Keratinocyte (primary cell): Measurements from ENCODE around the gene FCGR3B.
"Not testable (repeated sequence)": the region's sequence is repeated elsewhere in the genome, so short reads cannot be mapped to it uniquely, and the experiment has no call there.

Experiments
- EZH2 ChIP-seq: IDR thresholded peaks from one replicate; pipeline ENCODE4 v1.6.1; 2012; ENCODE audit warnings: inconsistent platforms, mild to moderate bottlenecking, low read length, moderate library complexity
- TF ChIP-seq, protein P1 (sequence below), 3 experiments: IDR thresholded peaks in 1 of 3; conservative IDR thresholded peaks in 1 of 3; optimal IDR thresholded peaks in 1 of 3; 2 replicates in 2 of 3; 3 replicates in 1 of 3; pipeline versions ENCODE3 to v1.5.1; 2011; ENCODE audit warnings: low read length in 3 of 3, mild to moderate bottlenecking in 3 of 3, moderate library complexity in 2 of 3, control low read depth in 1 of 3, inconsistent platforms in 1 of 3; ENCODE audit not compliant: insufficient read depth in 2 of 3; ENCODE audit errors: extremely low read depth in 1 of 3

DNA sequence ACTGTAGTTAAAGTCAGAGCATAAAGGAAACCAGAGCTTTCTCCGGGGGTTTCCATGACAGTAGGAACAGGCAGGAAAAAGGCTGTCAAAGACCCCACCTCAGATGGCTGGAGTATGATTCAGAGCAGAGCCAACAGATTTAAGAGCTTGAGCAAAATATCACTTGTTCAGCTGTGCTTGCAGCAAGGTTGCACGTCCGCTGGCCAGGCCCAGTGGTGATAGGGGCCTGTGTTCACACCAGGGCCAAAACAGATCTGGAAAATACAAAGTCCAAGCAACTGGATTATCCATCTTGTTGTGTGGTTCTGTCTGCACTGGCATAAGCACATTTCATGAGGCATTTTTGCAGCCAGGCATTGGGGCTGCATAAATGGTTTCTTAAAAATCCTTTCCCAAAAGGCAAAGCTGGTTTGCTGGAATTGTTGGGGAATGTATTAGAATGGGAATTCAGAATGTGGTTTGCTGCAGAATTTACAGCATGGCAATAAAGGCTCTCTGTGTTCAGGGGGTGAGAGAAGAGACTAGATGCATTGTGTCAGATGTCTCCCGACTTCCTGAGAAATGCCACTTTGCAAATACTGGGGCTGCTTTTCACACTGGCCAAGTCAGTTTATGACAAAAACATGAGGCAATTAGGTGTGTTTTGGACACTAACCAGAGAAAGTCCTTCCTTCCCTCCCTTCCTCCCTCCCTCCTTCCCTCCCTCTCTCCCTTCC is 36.5 kb downstream of the FCGR3B start:
- TF ChIP-seq EZH2, result not testable (repeated sequence)
- TF ChIP-seq, protein P1, sequence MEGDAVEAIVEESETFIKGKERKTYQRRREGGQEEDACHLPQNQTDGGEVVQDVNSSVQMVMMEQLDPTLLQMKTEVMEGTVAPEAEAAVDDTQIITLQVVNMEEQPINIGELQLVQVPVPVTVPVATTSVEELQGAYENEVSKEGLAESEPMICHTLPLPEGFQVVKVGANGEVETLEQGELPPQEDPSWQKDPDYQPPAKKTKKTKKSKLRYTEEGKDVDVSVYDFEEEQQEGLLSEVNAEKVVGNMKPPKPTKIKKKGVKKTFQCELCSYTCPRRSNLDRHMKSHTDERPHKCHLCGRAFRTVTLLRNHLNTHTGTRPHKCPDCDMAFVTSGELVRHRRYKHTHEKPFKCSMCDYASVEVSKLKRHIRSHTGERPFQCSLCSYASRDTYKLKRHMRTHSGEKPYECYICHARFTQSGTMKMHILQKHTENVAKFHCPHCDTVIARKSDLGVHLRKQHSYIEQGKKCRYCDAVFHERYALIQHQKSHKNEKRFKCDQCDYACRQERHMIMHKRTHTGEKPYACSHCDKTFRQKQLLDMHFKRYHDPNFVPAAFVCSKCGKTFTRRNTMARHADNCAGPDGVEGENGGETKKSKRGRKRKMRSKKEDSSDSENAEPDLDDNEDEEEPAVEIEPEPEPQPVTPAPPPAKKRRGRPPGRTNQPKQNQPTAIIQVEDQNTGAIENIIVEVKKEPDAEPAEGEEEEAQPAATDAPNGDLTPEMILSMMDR (optimal IDR thresholded peaks at IDR 0.05 in 1 of 3, IDR thresholded peaks at IDR 0.05 in 1 of 3, conservative IDR thresholded peaks at IDR 0.05 in 1 of 3; ENCODE audit: extremely low read depth in 1 of 3, insufficient read depth in 2 of 3, low read length in 3 of 3), result not testable (repeated sequence)
